H9 (cell line): Measurements from ENCODE around the gene TMEM80. TPM values are rescaled to one million over a fixed set of nuclear protein-coding genes. Genes with fewer than 3 reads are reported as not detected.

Experiments
- DNase-seq: peaks from one replicate; pipeline ENCODE4 v3.0.0-alpha.2; 2017
- H2AFZ ChIP-seq: one replicate; pipeline ENCODE4 v1.6.1; 2013; ENCODE audit warnings: mild to moderate bottlenecking, low read length, control low read depth, moderate library complexity
- H2AK5ac ChIP-seq: 2 replicates; pipeline ENCODE4 v1.6.1; 2013; ENCODE audit warnings: low read length, control low read depth, mixed read lengths; ENCODE audit not compliant: insufficient read length
- H2BK120ac ChIP-seq: one replicate; pipeline ENCODE4 v1.6.1; 2013; ENCODE audit warnings: low read depth, mild to moderate bottlenecking, low read length, control low read depth, inconsistent platforms; ENCODE audit not compliant: poor library complexity, severe bottlenecking
- H2BK12ac ChIP-seq: 2 replicates; pipeline ENCODE4 v1.6.1; 2013; ENCODE audit warnings: low read length, control low read depth, mixed read lengths, low read depth; ENCODE audit not compliant: insufficient read length
- H2BK15ac ChIP-seq: 2 replicates; pipeline ENCODE4 v1.6.1; 2013; ENCODE audit warnings: low read depth, low read length, control low read depth
- H2BK20ac ChIP-seq: one replicate; pipeline ENCODE4 v1.6.1; 2013; ENCODE audit warnings: low read depth, mild to moderate bottlenecking, low read length, control low read depth, inconsistent platforms; ENCODE audit not compliant: poor library complexity, severe bottlenecking
- H2BK5ac ChIP-seq: 2 replicates; pipeline ENCODE4 v1.6.1; 2013; ENCODE audit warnings: low read length, control low read depth, mixed read lengths; ENCODE audit not compliant: insufficient read length
- H3K14ac ChIP-seq: 2 replicates; pipeline ENCODE4 v1.6.1; 2013; ENCODE audit warnings: low read length, control low read depth; ENCODE audit not compliant: insufficient read depth
- H3K18ac ChIP-seq: 2 replicates; pipeline ENCODE4 v1.6.1; 2013; ENCODE audit warnings: low read depth, mild to moderate bottlenecking, mixed read lengths, low read length, control low read depth; ENCODE audit not compliant: insufficient read length
- H3K23ac ChIP-seq: 2 replicates; pipeline ENCODE4 v1.6.1; 2013; ENCODE audit warnings: low read length, control low read depth, mixed read lengths, low read depth; ENCODE audit not compliant: insufficient read length
- H3K23me2 ChIP-seq: 2 replicates; pipeline ENCODE4 v1.6.1; 2013; ENCODE audit warnings: low read depth, mild to moderate bottlenecking, mixed read lengths, low read length, control low read depth; ENCODE audit not compliant: insufficient read length, poor library complexity, severe bottlenecking
- H3K27ac ChIP-seq: 2 replicates; pipeline ENCODE4 v1.5.1; 2013; ENCODE audit warnings: low read length, control low read depth, mixed read lengths, low read depth; ENCODE audit not compliant: insufficient read length
- H3K27me3 ChIP-seq: 2 replicates; pipeline ENCODE4 v1.6.1; 2013; ENCODE audit warnings: low read length, control low read depth, inconsistent platforms; ENCODE audit not compliant: insufficient read depth
- H3K4ac ChIP-seq: 2 replicates; pipeline ENCODE4 v1.6.1; 2013; ENCODE audit warnings: low read depth, mild to moderate bottlenecking, control low read depth, inconsistent platforms, low read length, moderate library complexity
- H3K4me1 ChIP-seq: 2 replicates; pipeline ENCODE4 v1.6.1; 2013; ENCODE audit warnings: low read length, control low read depth, inconsistent platforms; ENCODE audit not compliant: insufficient read depth
- H3K4me2 ChIP-seq: 2 replicates; pipeline ENCODE4 v1.6.1; 2013; ENCODE audit warnings: low read length, control low read depth, mixed read lengths; ENCODE audit not compliant: insufficient read length, insufficient read depth
- H3K56ac ChIP-seq: 2 replicates; pipeline ENCODE4 v1.6.1; 2013; ENCODE audit warnings: low read depth, mild to moderate bottlenecking, mixed read lengths, low read length, control low read depth; ENCODE audit not compliant: insufficient read length
- H3K79me1 ChIP-seq: 2 replicates; pipeline ENCODE4 v1.6.1; 2013; ENCODE audit warnings: low read depth, mild to moderate bottlenecking, moderate library complexity, low read length, control low read depth, inconsistent platforms; ENCODE audit not compliant: insufficient read depth, poor library complexity, severe bottlenecking
- H3K79me2 ChIP-seq: 2 replicates; pipeline ENCODE4 v1.6.1; 2013; ENCODE audit warnings: low read length, control low read depth, inconsistent platforms; ENCODE audit not compliant: insufficient read depth
- H3K9ac ChIP-seq: 2 replicates; pipeline ENCODE4 v1.6.1; 2013; ENCODE audit warnings: low read length, control low read depth, mixed read lengths; ENCODE audit not compliant: insufficient read length; ENCODE audit errors: extremely low read depth
- H3K9me3 ChIP-seq: one replicate; pipeline ENCODE4 v1.6.1; 2013; ENCODE audit warnings: low read depth, low read length, inconsistent platforms; ENCODE audit not compliant: control insufficient read depth
- H3T11ph ChIP-seq: one replicate; pipeline ENCODE4 v1.6.1; 2013; ENCODE audit warnings: mild to moderate bottlenecking, low read length, control low read depth, inconsistent platforms
- H4K20me1 ChIP-seq: one replicate; pipeline ENCODE4 v1.6.1; 2013; ENCODE audit not compliant: control insufficient read depth, insufficient read length, insufficient read depth
- H4K5ac ChIP-seq: 2 replicates; pipeline ENCODE4 v1.6.1; 2013; ENCODE audit warnings: low read depth, mild to moderate bottlenecking, mixed read lengths, low read length, control low read depth; ENCODE audit not compliant: insufficient read length
- H4K8ac ChIP-seq: replicated peaks from 2 replicates; pipeline ENCODE4 v1.6.1; 2013; ENCODE audit warnings: low read length, control low read depth, mixed read lengths, low read depth; ENCODE audit not compliant: insufficient read length
- H4K91ac ChIP-seq: 2 replicates; pipeline ENCODE4 v1.6.1; 2013; ENCODE audit warnings: low read depth, mild to moderate bottlenecking, moderate library complexity, mixed read lengths, low read length, control low read depth; ENCODE audit not compliant: insufficient read length
- H3K27ac Mint-ChIP-seq, 3 experiments: 2 replicates in 2 of 3; 3 replicates in 1 of 3; pipeline ENCODE4 v1.8.0; 2020 to 2021; ENCODE audit warnings: mixed read lengths in 3 of 3, mild to moderate bottlenecking in 1 of 3, moderate library complexity in 1 of 3
- H3K27me3 Mint-ChIP-seq: 2 replicates; pipeline ENCODE4 v1.8.0; 2021; ENCODE audit warnings: low read depth, mild to moderate bottlenecking, moderate library complexity, mixed read lengths
- H3K36me3 Mint-ChIP-seq, 3 experiments: 2 replicates in 2 of 3; 3 replicates in 1 of 3; pipeline ENCODE4 v1.8.0; 2020 to 2021; ENCODE audit warnings: low read depth in 3 of 3, mixed read lengths in 3 of 3; ENCODE audit not compliant: insufficient read depth in 1 of 3
- H3K4me1 Mint-ChIP-seq, 2 experiments: 2 replicates each; pipeline ENCODE4 v1.8.0; 2020; ENCODE audit warnings: mixed read lengths in 2 of 2
- H3K4me3 Mint-ChIP-seq, 2 experiments: 2 replicates in 1 of 2; 3 replicates in 1 of 2; pipeline ENCODE4 v1.8.0; 2020 to 2021; ENCODE audit warnings: mild to moderate bottlenecking in 2 of 2, mixed read lengths in 2 of 2, moderate library complexity in 1 of 2
- H3K9me3 Mint-ChIP-seq, 2 experiments: 2 replicates in 1 of 2; 3 replicates in 1 of 2; pipeline ENCODE4 v1.8.0; 2020; ENCODE audit warnings: mild to moderate bottlenecking in 2 of 2, mixed read lengths in 2 of 2, moderate library complexity in 1 of 2
- CTCF ChIP-seq: fragments of 200-600 bp; sonication (generic); conservative IDR thresholded peaks from 3 replicates; pipeline ENCODE4 v1.8.0; 2021; ENCODE audit warnings: antibody characterized with exemption, mild to moderate bottlenecking
- WGBS: extraction: QIAGEN DNeasy Blood & Tissue Kit; methylation state at CpG from one replicate; pipeline ENCODE4 v1.1.7; 2013; ENCODE audit warnings: missing lambda C conversion rate, low lambda C conversion rate, mixed read lengths; ENCODE audit not compliant: insufficient read length; ENCODE audit errors: extremely low coverage; 5-methylcytosine and 5-hydroxymethylcytosine counted together
- total RNA-seq: library from RNA; stranded (reverse); gene quantifications from 2 replicates; pipeline ENCODE4 v1.2.1, GENCODE V29; 2021

The TMEM80 gene
- total RNA-seq, 1 experiment from 2014 or later, result 23.6 TPM

GRCh38 chr11:745428-745827 is 49.8 kb downstream of the TMEM80 start:
- H3K4ac ChIP-seq, result no peak overlapping the region
- no peaks in the 10 kb centered on the region for H4K20me1 ChIP-seq
- peaks cover 10% of the 10 kb centered on the region for H3K23me2 ChIP-seq
- no peak overlapping the region for H3T11ph ChIP-seq
- H2AK5ac ChIP-seq, result no peak overlapping the region
- Mint-ChIP-seq H3K4me3 (peak overlapping the region in 1 of 2 experiments; percentile 92; a peak in 3 of 5 replicates), H3K36me3 (peaks cover 4 to 6% (median 5%) of the 10 kb centered on the region in 3 experiments; a peak in 6 of 7 replicates), H3K9me3 (no peaks in the 10 kb centered on the region), H3K27me3 (no peaks in the 10 kb centered on the region), H3K4me1 (peaks cover 24 to 40% of the 10 kb centered on the region in 2 experiments), H3K27ac (peak overlapping the region in 2 of 3 experiments; percentile 69 to 85; a peak in 2 of 7 replicates)
- peak overlapping the region; percentile 14 for H2BK120ac ChIP-seq
- no peak for DNase-seq
- H4K5ac ChIP-seq, result no peak overlapping the region
- no peaks in the 10 kb centered on the region for H3K9me3 ChIP-seq
- peaks cover 8% of the 10 kb centered on the region for H3K79me1 ChIP-seq
- H3K4me1 ChIP-seq, result no peaks in the 10 kb centered on the region; the same call in 1 of the 2 replicates
- H3K27ac ChIP-seq, result no peak overlapping the region
- H3K4me2 ChIP-seq, result no peak overlapping the region
- no peak overlapping the region for H2BK5ac ChIP-seq
- peaks cover 27% of the 10 kb centered on the region for H3K79me2 ChIP-seq
- H3K9ac ChIP-seq, result no peak overlapping the region
- no CpG with 5 or more reads among the region's 1 CpG for WGBS
- no peak overlapping the region for H2BK12ac ChIP-seq
- no peak overlapping the region for H2AFZ ChIP-seq
- H2BK15ac ChIP-seq, result no peak overlapping the region
- no peak overlapping the region for H4K91ac ChIP-seq
- no peak overlapping the region for H4K8ac ChIP-seq
- no peak overlapping the region for H2BK20ac ChIP-seq
- no peak overlapping the region for H3K56ac ChIP-seq
- TF ChIP-seq CTCF, result no peak
- no peak overlapping the region for H3K18ac ChIP-seq
- H3K27me3 ChIP-seq, result no peaks in the 10 kb centered on the region
- H3K23ac ChIP-seq, result no peak overlapping the region
- H3K14ac ChIP-seq, result no peak overlapping the region
